Measurements from ENCODE around the gene RFX1. TPM values are rescaled to one million over a fixed set of nuclear protein-coding genes. Genes with fewer than 3 reads are reported as not detected.

The RFX1 gene
- total RNA-seq, 2 donors from 2014 or later, result 9.2 to 12.7 TPM

DNA sequence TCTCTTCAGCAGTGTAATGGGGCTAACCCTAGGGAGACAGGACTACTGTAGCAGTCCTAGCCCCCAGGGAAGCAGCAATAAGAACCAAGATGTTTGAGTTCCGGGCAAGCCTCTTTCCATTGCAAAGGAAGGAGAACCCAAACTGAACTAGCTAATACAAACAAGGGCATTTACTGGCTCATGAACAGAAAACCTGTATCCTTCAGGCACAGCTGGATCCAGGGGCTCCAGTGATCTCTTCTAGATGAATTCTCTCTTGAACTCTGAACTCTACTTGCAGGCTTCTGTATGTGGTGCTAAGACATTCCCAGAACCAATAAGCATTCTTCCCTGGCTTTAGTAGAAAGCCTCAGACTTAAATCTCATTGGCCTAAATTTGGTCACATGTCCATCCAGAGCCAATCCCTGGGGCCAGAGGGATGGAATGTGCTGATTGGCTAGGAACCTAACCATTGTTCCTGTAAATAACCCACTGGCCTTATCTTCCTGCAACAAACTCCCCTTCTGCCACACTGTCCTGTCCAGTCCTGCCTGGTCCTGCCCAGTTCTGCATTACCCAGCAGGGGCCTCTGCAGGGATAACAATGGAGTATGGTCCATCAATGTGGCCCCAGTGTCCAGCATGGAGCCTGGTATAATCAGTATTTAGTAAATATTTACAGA lies 64.0 kb downstream of the RFX1 start:
- no peaks in the 10 kb centered on the region for H3K4me1 ChIP-seq (replicated peaks)
- no peak for DNase-seq (ENCODE audit: low spot score)
- intact Hi-C loops (cut with DNase I), result no loop called here
- no peaks in the 10 kb centered on the region for H3K9me3 ChIP-seq
- no peaks in the 10 kb centered on the region for H3K27me3 ChIP-seq (replicated peaks; ENCODE audit: insufficient read depth)
- H3K36me3 ChIP-seq, result no peaks in the 10 kb centered on the region
- no peak overlapping the region for H3K27ac ChIP-seq
- no peak overlapping the region for H3K4me3 ChIP-seq
- 100% methylated on average over 1 of the region's 1 CpG for WGBS
- no peak for TF ChIP-seq POLR2AphosphoS5 (IDR thresholded peaks at IDR 0.05)
- TF ChIP-seq, protein P1, sequence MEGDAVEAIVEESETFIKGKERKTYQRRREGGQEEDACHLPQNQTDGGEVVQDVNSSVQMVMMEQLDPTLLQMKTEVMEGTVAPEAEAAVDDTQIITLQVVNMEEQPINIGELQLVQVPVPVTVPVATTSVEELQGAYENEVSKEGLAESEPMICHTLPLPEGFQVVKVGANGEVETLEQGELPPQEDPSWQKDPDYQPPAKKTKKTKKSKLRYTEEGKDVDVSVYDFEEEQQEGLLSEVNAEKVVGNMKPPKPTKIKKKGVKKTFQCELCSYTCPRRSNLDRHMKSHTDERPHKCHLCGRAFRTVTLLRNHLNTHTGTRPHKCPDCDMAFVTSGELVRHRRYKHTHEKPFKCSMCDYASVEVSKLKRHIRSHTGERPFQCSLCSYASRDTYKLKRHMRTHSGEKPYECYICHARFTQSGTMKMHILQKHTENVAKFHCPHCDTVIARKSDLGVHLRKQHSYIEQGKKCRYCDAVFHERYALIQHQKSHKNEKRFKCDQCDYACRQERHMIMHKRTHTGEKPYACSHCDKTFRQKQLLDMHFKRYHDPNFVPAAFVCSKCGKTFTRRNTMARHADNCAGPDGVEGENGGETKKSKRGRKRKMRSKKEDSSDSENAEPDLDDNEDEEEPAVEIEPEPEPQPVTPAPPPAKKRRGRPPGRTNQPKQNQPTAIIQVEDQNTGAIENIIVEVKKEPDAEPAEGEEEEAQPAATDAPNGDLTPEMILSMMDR (IDR thresholded peaks at IDR 0.05), result no peak
- TF ChIP-seq POLR2A (IDR thresholded peaks at IDR 0.05), result no peak

DNA sequence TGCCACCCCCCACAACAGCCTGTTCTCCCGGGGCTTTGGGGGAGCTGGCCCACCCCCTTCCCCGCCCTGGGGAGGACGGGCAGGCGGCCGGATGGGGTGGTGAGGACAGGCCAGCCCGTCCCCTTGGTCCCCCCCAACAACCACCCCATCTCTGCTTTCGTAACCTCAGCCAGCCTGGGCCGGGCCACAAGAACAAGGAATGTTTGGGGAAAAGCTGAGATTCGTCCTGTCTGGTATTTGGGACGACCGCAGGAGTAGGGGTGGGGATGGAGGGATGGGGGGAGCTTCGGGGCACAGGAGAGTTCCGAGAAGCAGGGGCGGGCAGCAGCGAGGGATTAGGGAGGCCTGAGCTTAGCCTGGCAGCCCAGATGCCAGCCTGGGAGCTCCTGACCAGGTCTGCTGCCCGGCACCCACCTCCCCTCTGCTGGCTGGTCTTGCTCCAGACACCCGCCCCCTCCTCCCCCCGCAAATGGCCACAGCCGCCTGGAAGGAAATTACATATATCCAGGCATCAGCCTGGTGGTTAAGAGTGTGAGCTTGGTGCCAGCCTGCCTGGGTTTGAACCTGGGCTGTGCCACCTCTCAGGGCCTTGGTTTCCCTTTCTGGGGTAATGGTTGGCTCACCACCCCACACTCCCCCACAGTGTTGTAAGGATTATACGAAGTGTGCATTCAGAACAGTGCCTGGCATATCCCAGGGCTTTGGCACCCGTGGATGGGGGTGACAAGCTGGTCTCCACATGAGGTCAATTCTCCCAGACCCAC lies 67.6 kb downstream of the RFX1 start, which contains the start of gene PODNL1:
PODNL1 (minus strand) TSS at position 117 of the 764 bp plus-strand sequence. CDS start 236 bp downstream, outside the sequence.
- 13% methylated on average over 21 of the region's 21 CpGs for WGBS
- intact Hi-C loops (cut with DNase I), result no loop called here
- TF ChIP-seq POLR2AphosphoS5 (IDR thresholded peaks at IDR 0.05) (no peak), POLR2A (IDR thresholded peaks at IDR 0.05) (no peak)
- TF ChIP-seq, protein P1 (IDR thresholded peaks at IDR 0.05), result no peak
- peak within 1 kb of the TSS in 1 of 2 donors; percentile 9 for H3K4me3 ChIP-seq
- H3K27ac ChIP-seq, result no peak within 1 kb of the TSS
- no peaks in the 10 kb centered on the region for H3K9me3 ChIP-seq
- no peak for DNase-seq (ENCODE audit: low spot score)
- H3K4me1 ChIP-seq (replicated peaks), result no peaks in the 10 kb centered on the region
- H3K27me3 ChIP-seq (replicated peaks; ENCODE audit: insufficient read depth), result no peaks in the 10 kb centered on the region
- no peaks in the 10 kb centered on the region for H3K36me3 ChIP-seq

DNA sequence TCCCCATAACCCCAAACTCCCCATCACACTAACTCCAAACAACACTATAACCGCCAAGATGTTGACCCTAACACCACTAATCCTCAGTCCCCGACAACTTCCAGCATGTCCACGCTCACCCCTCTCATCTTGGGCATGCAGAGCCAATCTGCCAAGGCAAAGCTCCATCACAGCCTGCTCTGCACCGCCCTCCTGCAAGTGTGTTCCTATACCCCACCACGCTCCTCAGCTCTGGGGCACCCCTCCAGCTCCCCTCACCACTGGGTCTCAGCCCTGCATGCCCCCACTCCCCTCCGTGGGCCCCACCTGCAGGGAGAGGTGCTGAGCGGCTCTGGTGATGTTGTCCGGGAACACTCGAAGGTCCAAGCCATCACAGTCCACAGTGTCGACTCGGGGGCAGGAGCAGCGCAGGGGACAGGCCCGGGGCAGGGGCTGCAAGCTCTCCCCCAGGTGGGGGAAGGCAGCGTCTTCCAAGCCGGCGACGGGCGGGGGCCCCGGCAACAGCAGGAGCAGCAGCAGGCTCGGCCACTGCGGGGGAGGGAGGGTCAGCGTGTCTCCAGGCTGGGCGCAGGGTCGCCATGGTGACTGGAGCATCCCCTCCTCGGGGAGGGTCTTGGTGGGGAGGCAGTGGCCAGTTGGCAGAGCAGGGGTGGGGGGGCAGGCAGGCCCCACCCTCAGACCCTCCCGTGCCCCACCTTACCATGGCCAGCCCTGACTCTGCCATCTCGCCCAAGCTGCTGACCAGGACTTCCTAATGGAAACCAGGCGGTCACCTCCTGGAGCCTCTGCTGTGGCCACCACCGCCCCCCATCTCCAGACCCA lies 68.4 kb downstream of the RFX1 start:
- Histone ChIP-seq H3K27me3 (replicated peaks; ENCODE audit: insufficient read depth) (no peaks in the 10 kb centered on the region), H3K4me3 (peak overlapping the region in 1 of 2 donors; percentile 9), H3K27ac (no peak overlapping the region), H3K36me3 (no peaks in the 10 kb centered on the region), H3K9me3 (no peaks in the 10 kb centered on the region), H3K4me1 (replicated peaks) (no peaks in the 10 kb centered on the region)
- intact Hi-C loops (cut with DNase I), result no loop called here
- no peak for DNase-seq (ENCODE audit: low spot score)
- TF ChIP-seq, protein P1 (IDR thresholded peaks at IDR 0.05), result no peak
- TF ChIP-seq POLR2A (IDR thresholded peaks at IDR 0.05) (no peak), POLR2AphosphoS5 (IDR thresholded peaks at IDR 0.05) (no peak)
- 20% methylated on average over 19 of the region's 29 CpGs for WGBS

DNA sequence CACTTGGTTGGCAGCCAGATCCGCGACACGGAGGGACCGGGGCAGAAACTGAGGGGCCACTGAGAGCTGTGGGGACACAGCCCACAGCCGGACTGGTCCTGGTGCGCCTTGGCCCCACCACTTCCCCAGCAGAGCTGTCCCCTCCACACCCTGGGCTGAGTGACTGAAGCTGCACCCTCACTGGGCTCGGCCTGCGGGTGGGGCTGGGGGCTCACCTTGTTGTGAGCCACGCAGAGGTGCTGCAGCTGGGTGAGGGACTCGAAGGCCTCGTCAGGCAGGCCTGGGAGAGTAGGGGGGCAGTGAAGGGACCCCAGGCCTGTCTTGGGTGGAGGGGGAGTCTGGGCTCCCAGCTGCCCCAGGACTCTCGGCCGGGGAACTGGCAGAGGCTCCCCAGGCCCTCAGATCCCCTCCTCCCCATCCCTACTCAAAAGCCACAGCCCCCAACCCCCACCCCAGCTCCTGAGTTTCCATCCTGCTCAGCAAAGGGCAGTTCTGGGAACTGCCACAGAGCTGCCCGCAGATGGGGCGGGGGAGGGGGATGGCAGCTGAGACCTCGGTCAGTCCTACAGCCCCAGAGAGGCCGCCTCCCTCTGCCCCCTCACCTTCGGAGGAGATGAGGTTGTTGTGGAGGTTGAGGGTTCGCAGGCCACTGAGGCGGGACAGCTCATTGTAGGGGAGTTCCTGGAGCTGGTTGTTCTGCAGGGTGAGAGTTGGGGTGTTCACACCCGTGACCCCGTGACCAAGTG lies 70.2 kb downstream of the RFX1 start:
- no peak overlapping the region for H3K4me3 ChIP-seq
- no peak for DNase-seq (ENCODE audit: low spot score)
- H3K36me3 ChIP-seq, result no peaks in the 10 kb centered on the region
- no peaks in the 10 kb centered on the region for H3K27me3 ChIP-seq (replicated peaks; ENCODE audit: insufficient read depth)
- H3K27ac ChIP-seq, result no peak overlapping the region
- TF ChIP-seq POLR2AphosphoS5 (IDR thresholded peaks at IDR 0.05) (no peak), POLR2A (IDR thresholded peaks at IDR 0.05) (no peak)
- TF ChIP-seq, protein P1 (IDR thresholded peaks at IDR 0.05), result no peak
- H3K4me1 ChIP-seq (replicated peaks), result no peaks in the 10 kb centered on the region
- intact Hi-C loops (cut with DNase I), result no loop called here
- WGBS, result 76% methylated on average over 22 of the region's 22 CpGs
- no peaks in the 10 kb centered on the region for H3K9me3 ChIP-seq
